HG02970 (cell line): ENCODE results near the gene CLDN6.
"Not testable (repeated sequence)": the region's sequence is repeated elsewhere in the genome, so short reads cannot be mapped to it uniquely, and the experiment has no call there.

Experiments used
- ATAC-seq: cut with Tn5 transposase; IDR thresholded peaks from one replicate; pipeline ENCODE4 v1.9.1; 2021; ENCODE audit warnings: mild to moderate bottlenecking, moderate library complexity, moderate number of reproducible peaks; ENCODE audit not compliant: unreplicated experiment, low FRiP score

Gene CLDN6

GRCh38 chr16:3017794-3018506 is at the start of gene CLDN6:
Gene CLDN6, minus strand, starts transcription at chr16:3018183. Its CDS starts 2,162 bp downstream, at chr16:3016021.
- ATAC-seq, result no peak

DNA sequence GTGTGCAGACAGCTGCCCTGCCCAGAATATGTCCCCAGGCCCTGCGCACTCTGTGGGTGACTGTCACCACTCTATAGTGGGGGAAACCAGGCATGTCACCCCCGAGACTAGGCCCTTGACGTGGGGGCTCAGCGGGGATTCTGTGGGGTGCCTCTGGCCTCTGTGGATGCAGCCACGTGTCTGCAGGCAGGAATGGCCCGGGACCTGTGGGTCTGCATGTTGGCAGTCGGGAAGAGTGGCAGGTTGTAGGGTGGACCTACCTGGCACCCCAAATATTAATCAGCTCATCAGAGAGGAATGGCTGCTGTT is 48.4 kb upstream of the CLDN6 start:
- ATAC-seq, result no peak

DNA sequence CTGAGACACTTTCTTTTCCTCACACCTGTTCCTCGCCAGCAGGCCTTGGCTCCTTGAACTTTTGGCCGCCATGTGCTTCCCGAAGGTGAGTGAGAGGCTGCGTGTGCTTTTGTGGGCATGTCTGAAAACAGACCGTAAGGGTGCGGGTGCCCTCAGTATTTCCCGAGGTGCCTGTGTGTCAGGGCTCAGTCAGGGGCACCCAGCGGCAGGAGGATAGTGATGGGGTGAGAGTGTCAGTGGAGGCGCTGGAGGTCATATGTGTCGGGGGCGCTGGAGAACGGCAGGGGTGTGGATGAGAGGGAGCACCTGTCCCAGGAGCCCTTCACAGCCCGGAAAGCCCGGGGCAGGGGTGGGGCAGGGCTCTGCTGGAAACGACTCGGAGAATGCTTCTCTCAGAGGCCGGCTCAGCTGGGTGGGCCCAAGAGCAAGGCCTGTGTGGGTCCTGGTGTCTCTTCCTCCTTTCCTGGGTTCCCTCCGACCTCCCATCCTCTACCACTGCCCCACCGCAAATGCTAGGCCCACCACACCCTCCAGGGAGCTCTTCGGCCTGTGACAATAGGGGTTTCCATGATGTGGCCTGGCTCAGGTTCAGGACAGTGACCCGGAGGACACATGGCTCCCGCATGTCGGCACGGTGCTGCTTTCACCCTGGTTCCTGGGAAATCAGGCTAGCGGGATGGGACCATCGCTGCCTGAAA is 47.9 kb upstream of the CLDN6 start:
- ATAC-seq, result no peak

DNA sequence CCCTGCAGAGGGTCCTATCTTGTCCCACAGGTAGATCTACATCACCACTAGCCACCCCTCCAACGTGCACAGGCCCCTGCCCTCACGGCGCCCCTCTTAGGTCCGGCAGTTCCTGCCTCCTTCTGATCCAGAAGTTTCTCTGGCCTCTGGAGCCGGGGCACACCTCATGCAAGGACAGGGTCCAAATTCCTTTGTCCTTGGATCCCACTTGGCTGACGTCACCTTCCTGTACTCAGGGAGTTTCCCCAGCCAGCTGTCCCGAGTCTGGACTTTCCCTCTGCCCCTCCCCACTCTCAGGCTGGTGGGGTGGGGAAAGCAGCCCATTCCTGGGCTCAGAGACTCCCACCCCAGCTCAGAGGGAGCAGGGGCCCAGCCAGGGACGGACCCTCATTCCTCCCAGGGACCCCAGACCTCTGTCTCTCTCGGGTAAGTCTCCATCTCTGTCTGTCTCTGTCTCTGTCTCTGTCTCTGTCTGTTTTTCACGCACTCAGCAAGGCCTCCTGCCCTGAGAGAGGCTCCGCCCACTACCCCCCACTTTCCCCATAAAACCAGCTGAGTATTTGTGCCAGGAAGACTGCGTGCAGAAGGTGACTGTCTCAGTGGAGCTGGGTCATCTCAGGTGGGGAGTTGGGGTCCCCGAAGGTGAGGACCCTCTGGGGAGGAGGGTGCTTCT is 47.2 kb upstream of the CLDN6 start, which contains the start of gene IL32:
TSS of gene IL32 (plus strand) at position 572 of the 673 bp plus-strand sequence. CDS start 172 bp downstream, outside the sequence.
- ATAC-seq, result no peak

- no peak for ATAC-seq
Measured at GRCh38 chr16:3063625-3064386, 45.8 kb upstream of the CLDN6 start.

DNA sequence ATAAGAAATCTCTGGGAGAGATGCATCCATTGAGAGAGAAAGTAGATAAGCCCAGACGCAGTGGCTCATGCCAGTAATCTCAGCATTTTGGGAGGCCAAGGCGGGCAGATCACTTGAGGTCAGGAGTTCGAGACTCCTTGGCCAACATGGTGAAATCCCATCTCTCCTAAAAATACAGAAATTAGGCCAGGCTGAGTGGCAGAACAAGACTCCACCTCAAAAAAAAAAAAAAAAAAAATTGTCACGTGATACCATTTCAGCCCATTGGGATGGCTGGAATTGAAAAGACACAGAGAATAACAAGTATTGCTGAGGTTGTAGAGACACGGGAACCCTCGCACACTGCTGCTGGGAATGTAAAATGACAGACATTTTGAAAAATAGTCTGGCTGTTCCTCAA is 44.6 kb upstream of the CLDN6 start:
- ATAC-seq, result no peak

- no peak for ATAC-seq
Measured at GRCh38 chr16:3060339-3061127, 42.5 kb upstream of the CLDN6 start.

DNA sequence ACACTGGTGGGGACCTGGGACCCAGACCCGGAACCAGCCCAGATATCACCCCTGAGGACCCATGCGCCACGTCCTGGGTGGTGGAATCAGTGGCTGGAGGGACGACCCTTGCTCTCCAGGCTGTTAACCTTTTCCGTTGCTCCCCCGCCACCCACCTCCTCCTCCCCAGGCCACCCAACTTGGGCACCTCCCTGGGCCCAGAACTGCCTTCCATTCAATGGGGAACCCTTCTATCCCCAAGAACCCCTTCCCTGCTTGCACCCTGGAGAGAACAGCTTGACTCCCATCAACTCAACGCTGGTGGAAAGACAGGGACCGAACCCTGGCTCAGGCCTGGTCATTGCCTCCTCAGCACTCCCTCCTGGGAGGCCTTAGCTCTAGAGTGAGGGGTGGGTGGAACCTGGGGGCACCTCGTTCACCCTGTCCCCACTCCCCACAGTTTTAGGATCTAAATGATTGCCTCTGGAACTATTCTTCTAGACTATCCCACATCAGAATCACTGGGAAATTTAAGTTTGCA is 41.8 kb upstream of the CLDN6 start:
- ATAC-seq, result no peak

DNA sequence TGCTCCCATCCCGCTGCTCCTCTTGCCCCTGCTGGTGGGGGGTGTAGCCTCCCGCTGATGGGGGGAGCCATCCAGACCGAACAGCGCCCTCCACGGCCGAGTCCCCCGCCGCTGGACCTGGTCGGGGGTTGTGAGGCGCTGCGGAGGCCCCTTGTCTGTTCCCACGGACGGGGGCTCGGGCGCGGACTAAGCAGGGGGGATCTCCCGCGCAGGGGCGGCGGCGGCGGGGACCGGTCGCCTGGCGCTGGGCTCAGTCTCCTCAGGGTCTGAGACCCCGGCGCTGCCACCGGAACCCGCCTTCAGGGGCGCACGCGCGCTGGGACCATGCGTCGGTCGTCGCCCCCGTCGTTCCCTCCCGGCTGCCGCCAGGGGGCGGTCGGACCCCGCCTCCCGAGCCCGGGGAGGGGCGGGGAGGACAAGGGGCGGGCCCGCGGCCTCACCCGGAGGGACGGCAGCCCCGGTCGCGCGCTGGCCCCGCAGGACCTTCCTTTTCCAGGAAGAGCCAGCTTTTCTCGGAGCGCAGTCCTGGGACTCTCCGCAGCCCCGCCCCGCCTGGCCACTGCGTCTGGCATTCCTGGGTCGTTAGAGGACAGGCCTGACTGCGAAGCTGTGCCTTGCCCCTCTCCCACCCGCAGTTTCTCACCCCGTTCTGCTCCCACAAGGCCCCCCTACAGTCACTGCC is 41.2 kb upstream of the CLDN6 start:
- peak; percentile 89 for ATAC-seq

DNA sequence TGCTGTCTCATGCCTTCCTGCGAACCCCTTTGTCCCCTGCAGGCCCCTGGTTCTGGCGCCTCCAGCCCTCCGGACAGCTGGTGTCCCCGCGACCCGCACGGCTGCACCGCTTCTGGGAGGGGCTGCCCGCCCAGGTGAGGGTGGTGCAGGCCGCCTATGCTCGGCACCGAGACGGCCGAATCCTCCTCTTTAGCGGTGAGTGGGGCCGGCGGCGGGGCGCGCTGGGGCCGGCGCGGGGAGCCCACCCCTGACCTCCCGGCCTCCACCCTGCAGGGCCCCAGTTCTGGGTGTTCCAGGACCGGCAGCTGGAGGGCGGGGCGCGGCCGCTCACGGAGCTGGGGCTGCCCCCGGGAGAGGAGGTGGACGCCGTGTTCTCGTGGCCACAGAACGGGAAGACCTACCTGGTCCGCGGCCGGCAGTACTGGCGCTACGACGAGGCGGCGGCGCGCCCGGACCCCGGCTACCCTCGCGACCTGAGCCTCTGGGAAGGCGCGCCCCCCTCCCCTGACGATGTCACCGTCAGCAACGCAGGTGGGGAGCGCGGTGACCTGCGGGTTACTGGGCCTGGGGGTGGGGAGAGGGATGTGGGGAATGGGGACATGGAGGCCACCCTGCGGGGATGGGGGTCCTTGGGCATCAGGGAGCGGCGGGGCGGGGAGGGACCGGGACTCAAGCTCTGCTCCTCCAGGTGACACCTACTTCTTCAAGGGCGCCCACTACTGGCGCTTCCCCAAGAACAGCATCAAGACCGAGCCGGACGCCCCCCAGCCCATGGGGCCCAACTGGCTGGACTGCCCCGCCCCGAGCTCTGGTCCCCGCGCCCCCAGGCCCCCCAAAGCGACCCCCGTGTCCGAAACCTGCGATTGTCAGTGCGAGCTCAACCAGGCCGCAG is 40.4 kb upstream of the CLDN6 start:
- peak; percentile 2 for ATAC-seq

- ATAC-seq, result no peak
Measured at GRCh38 chr16:3057181-3058138, 39.5 kb upstream of the CLDN6 start.

GRCh38 chr16:3056336-3057180 is 38.6 kb upstream of the CLDN6 start:
- no peak for ATAC-seq

GRCh38 chr16:3055734-3056115 is 37.7 kb upstream of the CLDN6 start:
- ATAC-seq, result not testable (repeated sequence)

DNA sequence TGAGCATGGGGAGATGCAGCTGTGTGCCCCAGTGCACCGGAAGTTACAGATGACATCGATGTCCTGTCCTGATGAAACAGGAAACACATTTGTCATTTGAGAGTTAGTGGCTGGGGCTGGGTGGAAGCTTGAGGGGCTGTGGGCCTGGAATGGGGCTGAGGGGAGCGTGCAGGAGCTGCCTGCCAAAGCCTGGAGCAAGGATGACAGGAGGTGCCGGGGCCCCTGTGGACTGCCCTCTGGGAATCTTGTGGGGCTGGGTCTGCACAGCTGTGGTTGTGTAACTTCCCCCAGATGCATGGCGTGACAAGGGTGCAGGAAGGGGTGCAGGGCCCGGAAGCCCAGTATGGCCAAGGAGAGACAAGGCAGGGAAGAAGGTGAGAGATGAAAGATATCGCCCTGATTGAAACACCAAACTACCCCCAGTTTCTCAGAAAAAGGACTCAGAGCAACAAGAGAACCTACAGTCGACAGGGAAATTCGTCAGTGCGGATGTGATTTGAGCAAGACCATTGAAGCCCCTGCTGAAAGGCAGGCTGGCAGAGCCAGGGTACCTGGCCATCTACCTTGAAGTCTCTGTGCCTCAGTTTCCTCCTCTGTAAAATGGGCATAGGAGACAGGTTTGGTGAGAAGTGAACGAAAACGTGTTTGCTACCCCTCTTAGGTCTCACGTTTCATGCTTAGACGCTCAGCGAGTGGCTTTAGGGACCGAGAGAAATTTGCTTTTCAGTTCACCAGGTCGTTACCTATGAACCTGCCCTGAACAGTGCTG is 37.2 kb upstream of the CLDN6 start:
- ATAC-seq, result no peak

DNA sequence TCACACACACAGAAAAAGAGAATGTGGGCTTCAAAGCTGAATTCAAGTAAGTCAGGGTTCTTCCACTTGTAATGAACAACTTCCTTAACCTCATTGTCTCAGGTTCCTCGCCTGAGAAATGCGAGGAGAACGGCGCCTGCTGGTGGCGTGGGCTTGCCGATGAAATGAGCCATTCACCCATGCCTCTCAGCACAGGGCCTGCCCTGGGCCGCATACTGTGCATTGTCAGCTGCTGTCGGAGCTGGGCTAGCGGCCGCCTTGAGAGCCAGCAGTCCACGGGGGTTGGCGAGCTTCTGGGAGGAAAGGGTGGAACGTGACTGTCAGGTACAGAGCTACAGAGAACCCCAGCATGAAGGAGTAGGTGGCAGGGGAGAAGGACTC is 35.3 kb upstream of the CLDN6 start:
- not testable (repeated sequence) for ATAC-seq
